ENCODE results near the gene COG5.

The COG5 gene

DNA sequence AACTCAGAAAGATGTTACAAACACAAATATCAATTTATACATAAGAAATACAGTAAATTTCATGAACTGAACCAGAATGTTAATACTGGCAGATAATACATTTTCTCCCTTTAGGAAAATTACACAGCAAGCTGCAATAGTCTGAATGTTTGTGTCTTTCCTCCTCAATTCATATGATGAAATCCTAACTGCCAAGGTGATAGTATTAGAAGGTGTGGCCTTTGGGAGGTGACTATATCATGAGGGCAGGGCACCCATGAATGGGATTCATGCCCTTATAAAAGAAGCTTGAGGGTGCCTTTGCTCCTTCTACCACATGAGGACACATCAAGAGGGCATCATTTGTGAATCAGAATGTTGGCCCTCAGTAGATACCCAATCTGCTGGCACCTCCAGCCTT, 158.2 kb downstream of the COG5 start:
- Histone ChIP-seq H3K27me3 (ENCODE audit: insufficient read depth, low read length, poor library complexity) (no peaks in the 10 kb centered on the region), H4K8ac (ENCODE audit: low read depth, low read length) (no peak overlapping the region), H2BK5ac (ENCODE audit: low read length) (no peak overlapping the region), H3K4me1 (ENCODE audit: control insufficient read depth, low read depth, low read length) (peaks cover 2% of the 10 kb centered on the region), H3K9ac (ENCODE audit: low read length) (no peak overlapping the region), H3K79me2 (ENCODE audit: control insufficient read depth, insufficient read depth, low read length) (no peaks in the 10 kb centered on the region), H3K4me2 (ENCODE audit: low read length) (no peak overlapping the region), H3K79me1 (ENCODE audit: low read length) (no peaks in the 10 kb centered on the region), H3K27ac (ENCODE audit: low read depth, low read length) (no peak overlapping the region), H2AK5ac (ENCODE audit: low read length) (no peak overlapping the region), H2BK15ac (replicated peaks; ENCODE audit: low read depth) (no peak overlapping the region), H2BK120ac (ENCODE audit: low read depth, low read length) (no peak overlapping the region), H3K23ac (ENCODE audit: low read length) (no peak overlapping the region), H3K4me3 (ENCODE audit: low read length) (no peak overlapping the region), H3K4ac (ENCODE audit: low read depth, low read length) (peak overlapping the region; percentile 81), H3K56ac (ENCODE audit: low read length) (no peak overlapping the region), H3K18ac (ENCODE audit: low read length) (no peak overlapping the region), H4K5ac (ENCODE audit: low read length) (no peak overlapping the region), H3K36me3 (ENCODE audit: control insufficient read depth, insufficient read depth, low read length) (no peaks in the 10 kb centered on the region)
- DNase-seq: no peak

GRCh38 chr7:107404740-107405537, 158.8 kb downstream of the COG5 start:
- Histone ChIP-seq H3K18ac (ENCODE audit: low read length) (no peak overlapping the region), H3K27me3 (ENCODE audit: insufficient read depth, low read length, poor library complexity) (no peaks in the 10 kb centered on the region), H3K9ac (ENCODE audit: low read length) (no peak overlapping the region), H3K79me1 (ENCODE audit: low read length) (no peaks in the 10 kb centered on the region), H3K56ac (ENCODE audit: low read length) (no peak overlapping the region), H3K27ac (ENCODE audit: low read depth, low read length) (no peak overlapping the region), H3K79me2 (ENCODE audit: control insufficient read depth, insufficient read depth, low read length) (no peaks in the 10 kb centered on the region), H3K23ac (ENCODE audit: low read length) (no peak overlapping the region), H2BK120ac (ENCODE audit: low read depth, low read length) (no peak overlapping the region), H3K36me3 (ENCODE audit: control insufficient read depth, insufficient read depth, low read length) (no peaks in the 10 kb centered on the region), H3K4me2 (ENCODE audit: low read length) (no peak overlapping the region), H3K4ac (ENCODE audit: low read depth, low read length) (no peak overlapping the region), H3K4me1 (ENCODE audit: control insufficient read depth, low read depth, low read length) (peaks cover 2% of the 10 kb centered on the region), H2BK5ac (ENCODE audit: low read length) (no peak overlapping the region), H4K8ac (ENCODE audit: low read depth, low read length) (no peak overlapping the region), H4K5ac (ENCODE audit: low read length) (no peak overlapping the region), H3K4me3 (ENCODE audit: low read length) (no peak overlapping the region), H2AK5ac (ENCODE audit: low read length) (no peak overlapping the region), H2BK15ac (replicated peaks; ENCODE audit: low read depth) (no peak overlapping the region)
- 100% methylated on average over 1 of the region's 4 CpGs for WGBS (ENCODE audit: extremely low coverage, insufficient coverage, low lambda C conversion rate)
- DNase-seq: peak; percentile 90

GRCh38 chr7:107398161-107398560, 165.6 kb downstream of the COG5 start:
- Histone ChIP-seq H3K56ac (ENCODE audit: low read length) (peak overlapping the region; percentile 22), H3K27me3 (ENCODE audit: insufficient read depth, low read length, poor library complexity) (no peaks in the 10 kb centered on the region), H3K36me3 (ENCODE audit: control insufficient read depth, insufficient read depth, low read length) (no peaks in the 10 kb centered on the region), H3K79me2 (ENCODE audit: control insufficient read depth, insufficient read depth, low read length) (no peaks in the 10 kb centered on the region), H3K9ac (ENCODE audit: low read length) (no peak overlapping the region), H3K18ac (ENCODE audit: low read length) (no peak overlapping the region), H3K4ac (ENCODE audit: low read depth, low read length) (no peak overlapping the region), H3K23ac (ENCODE audit: low read length) (no peak overlapping the region), H2BK120ac (ENCODE audit: low read depth, low read length) (no peak overlapping the region), H4K8ac (ENCODE audit: low read depth, low read length) (no peak overlapping the region), H3K4me3 (ENCODE audit: low read length) (no peak overlapping the region), H3K27ac (ENCODE audit: low read depth, low read length) (no peak overlapping the region), H2AK5ac (ENCODE audit: low read length) (no peak overlapping the region), H4K5ac (ENCODE audit: low read length) (no peak overlapping the region), H3K4me1 (ENCODE audit: control insufficient read depth, low read depth, low read length) (peaks cover 2% of the 10 kb centered on the region), H2BK15ac (replicated peaks; ENCODE audit: low read depth) (no peak overlapping the region), H2BK5ac (ENCODE audit: low read length) (no peak overlapping the region), H3K79me1 (ENCODE audit: low read length) (no peaks in the 10 kb centered on the region), H3K4me2 (ENCODE audit: low read length) (no peak overlapping the region)
- no CpG with 5 or more reads among the region's 9 CpGs for WGBS (ENCODE audit: extremely low coverage, insufficient coverage, low lambda C conversion rate)
- DNase-seq: peak; percentile 26

DNA sequence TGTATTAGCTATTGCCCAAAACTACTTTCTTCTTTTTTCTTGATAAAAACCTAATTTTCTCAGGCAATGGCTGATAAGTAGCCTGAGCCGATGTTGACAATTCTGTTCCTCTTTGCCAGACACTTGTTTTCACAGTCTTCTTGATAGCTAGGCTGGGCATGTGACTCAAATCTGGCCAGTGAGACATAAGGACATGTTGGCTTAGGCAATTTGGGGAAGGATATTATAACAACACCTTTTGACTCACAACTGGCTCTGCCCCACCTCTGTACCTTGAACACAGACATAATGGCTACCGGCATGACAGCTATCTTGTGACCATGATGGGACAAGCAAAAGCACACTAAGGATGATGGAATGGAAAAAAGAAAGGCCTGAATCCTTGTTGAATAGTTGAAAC, 166.7 kb downstream of the COG5 start:
- Histone ChIP-seq H3K4me3 (ENCODE audit: low read length) (no peak overlapping the region), H4K8ac (ENCODE audit: low read depth, low read length) (no peak overlapping the region), H2AK5ac (ENCODE audit: low read length) (no peak overlapping the region), H3K79me2 (ENCODE audit: control insufficient read depth, insufficient read depth, low read length) (no peaks in the 10 kb centered on the region), H3K27me3 (ENCODE audit: insufficient read depth, low read length, poor library complexity) (no peaks in the 10 kb centered on the region), H3K4me2 (ENCODE audit: low read length) (no peak overlapping the region), H3K18ac (ENCODE audit: low read length) (no peak overlapping the region), H3K27ac (ENCODE audit: low read depth, low read length) (no peak overlapping the region), H3K9ac (ENCODE audit: low read length) (no peak overlapping the region), H3K56ac (ENCODE audit: low read length) (no peak overlapping the region), H4K5ac (ENCODE audit: low read length) (no peak overlapping the region), H2BK5ac (ENCODE audit: low read length) (no peak overlapping the region), H3K79me1 (ENCODE audit: low read length) (no peaks in the 10 kb centered on the region), H2BK120ac (ENCODE audit: low read depth, low read length) (no peak overlapping the region), H3K36me3 (ENCODE audit: control insufficient read depth, insufficient read depth, low read length) (no peaks in the 10 kb centered on the region), H3K4me1 (ENCODE audit: control insufficient read depth, low read depth, low read length) (peaks cover 2% of the 10 kb centered on the region), H2BK15ac (replicated peaks; ENCODE audit: low read depth) (no peak overlapping the region), H3K4ac (ENCODE audit: low read depth, low read length) (no peak overlapping the region), H3K23ac (ENCODE audit: low read length) (no peak overlapping the region)
- WGBS (ENCODE audit: extremely low coverage, insufficient coverage, low lambda C conversion rate): no CpG with 5 or more reads among the region's 2 CpGs
- no peak for DNase-seq

DNA sequence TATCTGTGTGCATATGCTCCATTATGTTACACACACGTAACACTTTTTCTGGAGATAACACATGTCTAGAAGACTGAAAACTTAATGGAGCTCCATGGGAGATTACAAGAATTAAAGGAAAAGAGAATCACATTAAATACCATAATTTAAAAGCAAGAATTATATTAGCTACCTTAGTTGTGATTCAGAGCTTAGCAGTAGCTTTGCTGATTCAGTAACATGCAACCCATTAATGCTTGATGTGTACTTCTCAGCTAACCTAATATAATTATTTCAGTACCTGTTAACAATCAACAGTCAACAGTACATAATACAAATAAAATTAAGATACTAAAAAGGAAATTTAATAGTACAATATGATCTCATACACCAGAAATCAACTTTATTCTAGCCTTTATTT, 167.6 kb downstream of the COG5 start:
- Histone ChIP-seq H2BK15ac (replicated peaks; ENCODE audit: low read depth) (no peak overlapping the region), H3K27ac (ENCODE audit: low read depth, low read length) (no peak overlapping the region), H4K8ac (ENCODE audit: low read depth, low read length) (no peak overlapping the region), H3K79me1 (ENCODE audit: low read length) (no peaks in the 10 kb centered on the region), H4K5ac (ENCODE audit: low read length) (no peak overlapping the region), H3K36me3 (ENCODE audit: control insufficient read depth, insufficient read depth, low read length) (no peaks in the 10 kb centered on the region), H3K4me3 (ENCODE audit: low read length) (no peak overlapping the region), H3K4me2 (ENCODE audit: low read length) (no peak overlapping the region), H2BK5ac (ENCODE audit: low read length) (no peak overlapping the region), H3K23ac (ENCODE audit: low read length) (no peak overlapping the region), H3K18ac (ENCODE audit: low read length) (no peak overlapping the region), H3K79me2 (ENCODE audit: control insufficient read depth, insufficient read depth, low read length) (no peaks in the 10 kb centered on the region), H2BK120ac (ENCODE audit: low read depth, low read length) (no peak overlapping the region), H3K4ac (ENCODE audit: low read depth, low read length) (no peak overlapping the region), H3K9ac (ENCODE audit: low read length) (no peak overlapping the region), H3K56ac (ENCODE audit: low read length) (no peak overlapping the region), H3K4me1 (ENCODE audit: control insufficient read depth, low read depth, low read length) (peaks cover 2% of the 10 kb centered on the region), H3K27me3 (ENCODE audit: insufficient read depth, low read length, poor library complexity) (no peaks in the 10 kb centered on the region), H2AK5ac (ENCODE audit: low read length) (no peak overlapping the region)
- DNase-seq: no peak
- no CpG with 5 or more reads among the region's 1 CpG for WGBS (ENCODE audit: extremely low coverage, insufficient coverage, low lambda C conversion rate)

GRCh38 chr7:107394831-107395230, 168.9 kb downstream of the COG5 start:
- WGBS (ENCODE audit: extremely low coverage, insufficient coverage, low lambda C conversion rate): no CpG with 5 or more reads among the region's 1 CpG
- H3K23ac ChIP-seq (ENCODE audit: low read length): no peak overlapping the region
- H4K5ac ChIP-seq (ENCODE audit: low read length): no peak overlapping the region
- H2BK120ac ChIP-seq (ENCODE audit: low read depth, low read length): no peak overlapping the region
- no peak overlapping the region for H3K4me3 ChIP-seq (ENCODE audit: low read length)
- peaks cover 4% of the 10 kb centered on the region for H3K4me1 ChIP-seq (ENCODE audit: control insufficient read depth, low read depth, low read length)
- H2BK5ac ChIP-seq (ENCODE audit: low read length): no peak overlapping the region
- H3K56ac ChIP-seq (ENCODE audit: low read length): no peak overlapping the region
- no peak overlapping the region for H3K4ac ChIP-seq (ENCODE audit: low read depth, low read length)
- H3K79me1 ChIP-seq (ENCODE audit: low read length): no peaks in the 10 kb centered on the region
- H4K8ac ChIP-seq (ENCODE audit: low read depth, low read length): no peak overlapping the region
- no peaks in the 10 kb centered on the region for H3K79me2 ChIP-seq (ENCODE audit: control insufficient read depth, insufficient read depth, low read length)
- no peak overlapping the region for H3K27ac ChIP-seq (ENCODE audit: low read depth, low read length)
- H2BK15ac ChIP-seq (replicated peaks; ENCODE audit: low read depth): no peak overlapping the region
- H3K27me3 ChIP-seq (ENCODE audit: insufficient read depth, low read length, poor library complexity): no peaks in the 10 kb centered on the region
- no peak for DNase-seq
- no peak overlapping the region for H3K4me2 ChIP-seq (ENCODE audit: low read length)
- H2AK5ac ChIP-seq (ENCODE audit: low read length): no peak overlapping the region
- H3K18ac ChIP-seq (ENCODE audit: low read length): no peak overlapping the region
- no peak overlapping the region for H3K9ac ChIP-seq (ENCODE audit: low read length)
- no peaks in the 10 kb centered on the region for H3K36me3 ChIP-seq (ENCODE audit: control insufficient read depth, insufficient read depth, low read length)

Data from mesendoderm (in vitro differentiated cells).